HEK293T (cell line): ENCODE results near the gene IRF2BPL.

Experiments
- ARNT ChIP-seq: fragments of 450-650 bp; IDR thresholded peaks from 2 replicates; pipeline ENCODE4 v1.6.1; 2017; ENCODE audit warnings: mild to moderate bottlenecking
- BHLHE40 ChIP-seq: fragments of 450-650 bp; IDR thresholded peaks from 2 replicates; pipeline ENCODE4 v1.6.1; 2016; ENCODE audit warnings: mild to moderate bottlenecking, moderate library complexity, borderline replicate concordance
- FOXA1 ChIP-seq: fragments of 450-650 bp; IDR thresholded peaks from 2 replicates; pipeline ENCODE4 v1.6.1; 2016; ENCODE audit warnings: mild to moderate bottlenecking
- FOXK2 ChIP-seq: fragments of 450-650 bp; IDR thresholded peaks from 2 replicates; pipeline ENCODE4 v1.6.1; 2016; ENCODE audit warnings: mild to moderate bottlenecking
- HDGF ChIP-seq: fragments of 450-650 bp; IDR thresholded peaks from 2 replicates; pipeline ENCODE4 v1.6.1; 2017; ENCODE audit warnings: antibody characterized with exemption, borderline replicate concordance
- L3MBTL2 ChIP-seq: fragments of 450-650 bp; conservative IDR thresholded peaks from 2 replicates; pipeline ENCODE4 v1.6.1; 2016; ENCODE audit warnings: mild to moderate bottlenecking
- LEF1 ChIP-seq: fragments of 450-650 bp; IDR thresholded peaks from 2 replicates; pipeline ENCODE4 v1.6.1; 2017; ENCODE audit warnings: mild to moderate bottlenecking, borderline replicate concordance
- NFRKB ChIP-seq: fragments of 450-650 bp; IDR thresholded peaks from 2 replicates; pipeline ENCODE4 v1.6.1; 2016; ENCODE audit warnings: mild to moderate bottlenecking, moderate library complexity
- SP1 ChIP-seq: fragments of 450-650 bp; IDR thresholded peaks from 2 replicates; pipeline ENCODE4 v1.6.1; 2017
- SUZ12 ChIP-seq: fragments of 450-650 bp; IDR thresholded peaks from 2 replicates; pipeline ENCODE4 v1.6.1; 2016; ENCODE audit warnings: mild to moderate bottlenecking
- TARDBP ChIP-seq: fragments of 450-650 bp; IDR thresholded peaks from 2 replicates; pipeline ENCODE4 v1.6.1; 2016
- ZNF384 ChIP-seq: fragments of 450-650 bp; IDR thresholded peaks from 2 replicates; pipeline ENCODE4 v1.6.1; 2016
- TF ChIP-seq, protein P1 (sequence below): fragments of 450-650 bp; IDR thresholded peaks from 2 replicates; pipeline ENCODE4 v1.6.1; 2016

DNA sequence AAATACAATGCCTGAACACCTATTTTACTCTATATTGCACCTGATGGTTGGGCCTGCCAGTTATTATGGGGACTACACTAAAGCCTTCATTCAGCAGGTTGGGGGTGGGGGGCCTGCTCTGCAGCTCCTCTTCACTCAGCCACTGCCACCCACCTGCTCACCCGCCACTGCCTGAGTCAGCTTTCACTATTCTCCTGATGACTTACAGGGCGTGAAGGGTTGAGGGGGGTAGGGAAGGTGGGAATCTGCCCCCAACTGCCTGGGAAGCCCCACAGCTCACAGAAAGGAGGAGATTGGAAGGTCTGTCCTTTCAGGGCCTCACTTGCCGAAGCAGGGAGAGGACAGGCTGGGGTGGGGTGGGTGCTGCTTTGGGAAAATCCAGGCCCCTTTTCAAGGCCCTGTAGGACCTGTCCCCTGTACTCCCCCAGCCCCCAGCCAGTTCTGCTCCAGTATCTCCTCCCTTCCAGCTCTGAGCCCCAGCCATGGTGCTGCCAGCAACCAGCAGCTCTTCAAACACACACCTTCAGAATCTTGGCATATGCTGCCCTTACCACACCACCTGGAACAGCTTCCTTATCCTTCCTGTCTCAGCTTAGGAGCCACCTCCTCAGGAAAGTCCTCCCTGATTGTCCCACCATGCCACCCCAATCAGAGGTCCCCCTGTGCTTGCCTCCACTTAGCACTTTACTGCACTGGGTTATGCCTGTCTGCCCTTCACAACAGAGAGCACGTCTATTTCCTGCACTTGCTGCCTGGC is 33.1 kb downstream of the IRF2BPL start:
- no peak for TF ChIP-seq FOXK2
- no peak for TF ChIP-seq NFRKB
- no peak for TF ChIP-seq HDGF
- TF ChIP-seq ARNT, result no peak
- no peak for TF ChIP-seq L3MBTL2
- no peak for TF ChIP-seq LEF1
- no peak for TF ChIP-seq SP1
- no peak for TF ChIP-seq TARDBP
- no peak for TF ChIP-seq FOXA1
- TF ChIP-seq, protein P1, sequence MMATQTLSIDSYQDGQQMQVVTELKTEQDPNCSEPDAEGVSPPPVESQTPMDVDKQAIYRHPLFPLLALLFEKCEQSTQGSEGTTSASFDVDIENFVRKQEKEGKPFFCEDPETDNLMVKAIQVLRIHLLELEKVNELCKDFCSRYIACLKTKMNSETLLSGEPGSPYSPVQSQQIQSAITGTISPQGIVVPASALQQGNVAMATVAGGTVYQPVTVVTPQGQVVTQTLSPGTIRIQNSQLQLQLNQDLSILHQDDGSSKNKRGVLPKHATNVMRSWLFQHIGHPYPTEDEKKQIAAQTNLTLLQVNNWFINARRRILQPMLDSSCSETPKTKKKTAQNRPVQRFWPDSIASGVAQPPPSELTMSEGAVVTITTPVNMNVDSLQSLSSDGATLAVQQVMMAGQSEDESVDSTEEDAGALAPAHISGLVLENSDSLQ, result no peak
- TF ChIP-seq BHLHE40, result no peak
- no peak for TF ChIP-seq ZNF384
- TF ChIP-seq SUZ12, result no peak
